HCT116 (cell line): ENCODE results near the gene LSS. TPM values are rescaled to one million over a fixed set of nuclear protein-coding genes. Genes with fewer than 3 reads are reported as not detected.

Source experiments
- ATAC-seq: fragments of 200-7000 bp; cut with Tn5 transposase; 2 replicates; pipeline ENCODE4 v1.9.1; 2020; ENCODE audit warnings: mild to moderate bottlenecking, moderate library complexity
- BruUV-seq: library from RNA; stranded (reverse); fragments of 400-500 nt; replicated peaks from 2 replicates; lab custom pipeline; 2021; lab: Mats Ljungman, UMichigan
- CTCF ChIA-PET: fragments of 300-600 bp; sonication (Branson Sonifier 250); formaldehyde crosslinking; loops from one replicate; lab custom pipeline; 2021; ENCODE audit warnings: antibody characterized with exemption; lab: Charles Lee
- POLR2A ChIA-PET: fragments of 300-600, 350-600 bp; sonication (Branson Sonifier 250); formaldehyde crosslinking; loops from one replicate; lab custom pipeline; 2021; ENCODE audit warnings: antibody characterized with exemption; lab: Charles Lee
- RAD21 ChIA-PET, 2 experiments: fragments of 300-600 bp; sonication (Branson Sonifier 250); formaldehyde crosslinking; loops; one replicate each; lab custom pipeline; 2023; ENCODE audit warnings: low total read pairs in 2 of 2; ENCODE audit not compliant: uncharacterized antibody in 2 of 2, unreplicated experiment in 2 of 2, low non-redundant PET in 1 of 2; lab: Charles Lee
- DNase-seq: peaks from one replicate; pipeline ENCODE4 v3.0.0-alpha.2; 2010; ENCODE audit warnings: low read depth, low spot score
- H2AFZ ChIP-seq: fragments of 200-600 bp; shearing (Covaris generic), sonication (generic); 2 replicates; pipeline ENCODE4 v1.6.1; 2017; ENCODE audit warnings: low read depth, mixed run types, mixed read lengths, antibody characterized with exemption, low read length; ENCODE audit not compliant: poor library complexity, severe bottlenecking
- H3K27ac ChIP-seq: 2 replicates; pipeline ENCODE4 v1.5.1; 2012; ENCODE audit warnings: low read depth, low read length
- H3K27me3 ChIP-seq: fragments of 200-600 bp; sonication (generic); 2 replicates; pipeline ENCODE4 v1.6.1; 2016; ENCODE audit warnings: mixed run types, low read length, mixed read lengths; ENCODE audit not compliant: insufficient read depth
- H3K36me3 ChIP-seq, 2 experiments: fragments of 200-500 bp in 1 of 2; fragments of 200-600 bp in 1 of 2; sonication (Bioruptor generic) in 1 of 2; sonication (generic) in 1 of 2; 2 replicates each; pipeline versions ENCODE4 v1.5.1 to v1.6.1; 2014 to 2016; ENCODE audit warnings: low read length in 2 of 2, inconsistent platforms in 1 of 2, mixed read lengths in 1 of 2, mixed run types in 1 of 2; ENCODE audit not compliant: insufficient read depth in 2 of 2, control insufficient read depth in 1 of 2
- H3K4me1 ChIP-seq, 2 experiments: fragments of 200-600 bp in 1 of 2; sonication (generic) in 1 of 2; 2 replicates each; pipeline versions ENCODE4 v1.5.1 to v1.6.1; 2012 to 2017; ENCODE audit warnings: low read length in 2 of 2, inconsistent platforms in 1 of 2, mild to moderate bottlenecking in 1 of 2, mixed read lengths in 1 of 2, mixed run types in 1 of 2, moderate library complexity in 1 of 2; ENCODE audit not compliant: insufficient read depth in 2 of 2, control insufficient read depth in 1 of 2
- H3K4me2 ChIP-seq: fragments of 200-600 bp; sonication (generic); 2 replicates; pipeline ENCODE4 v1.6.1; 2017; ENCODE audit warnings: mixed run types, low read length, mixed read lengths
- H3K4me3 ChIP-seq, 2 experiments: fragments of 200-600 bp in 1 of 2; sonication (generic) in 1 of 2; replicated peaks in 1 of 2; 2 replicates each; pipeline ENCODE4 v1.5.1; 2011 to 2016; ENCODE audit warnings: low read length in 2 of 2, control low read depth in 1 of 2, low read depth in 1 of 2, mild to moderate bottlenecking in 1 of 2, mixed read lengths in 1 of 2, mixed run types in 1 of 2
- H3K79me2 ChIP-seq: fragments of 200-600 bp; sonication (generic); 2 replicates; pipeline ENCODE4 v1.6.1; 2017; ENCODE audit warnings: mild to moderate bottlenecking, mixed run types, low read length, moderate library complexity, mixed read lengths; ENCODE audit not compliant: insufficient read depth
- H3K9ac ChIP-seq: fragments of 200-600 bp; sonication (generic); 2 replicates; pipeline ENCODE4 v1.6.1; 2016; ENCODE audit warnings: low read length, mixed read lengths
- H3K9me2 ChIP-seq: fragments of 200-600 bp; sonication (generic), shearing (Covaris generic); 2 replicates; pipeline ENCODE4 v1.6.1; 2017; ENCODE audit warnings: mixed run types, mild to moderate bottlenecking, moderate library complexity; ENCODE audit not compliant: insufficient read depth
- H3K9me3 ChIP-seq, 2 experiments: fragments of 200-500 bp in 1 of 2; fragments of 200-600 bp in 1 of 2; sonication (Bioruptor generic) in 1 of 2; sonication (generic) in 1 of 2; 2 replicates each; pipeline ENCODE4 v1.6.1; 2014 to 2017; ENCODE audit warnings: low read length in 2 of 2, mixed read lengths in 2 of 2, inconsistent platforms in 1 of 2, low read depth in 1 of 2, mild to moderate bottlenecking in 1 of 2, mixed run types in 1 of 2, moderate library complexity in 1 of 2; ENCODE audit not compliant: control insufficient read depth in 1 of 2, insufficient read depth in 1 of 2
- H4K20me1 ChIP-seq: fragments of 200-600 bp; sonication (generic), shearing (Covaris generic); 2 replicates; pipeline ENCODE4 v1.6.1; 2017; ENCODE audit warnings: mixed run types, mild to moderate bottlenecking, moderate library complexity; ENCODE audit not compliant: insufficient read depth
- CBX3 ChIP-seq: IDR thresholded peaks from 2 replicates; pipeline ENCODE4 v1.6.1; 2012; ENCODE audit warnings: low read depth
- CEBPB ChIP-seq: IDR thresholded peaks from 2 replicates; pipeline ENCODE4 v1.6.1; 2012; ENCODE audit warnings: low read depth
- ELF1 ChIP-seq: IDR thresholded peaks from 2 replicates; pipeline ENCODE4 v1.6.1; 2012; ENCODE audit warnings: low read depth, borderline replicate concordance
- EZH2 ChIP-seq: fragments of 200-600 bp; sonication (generic); IDR thresholded peaks from 2 replicates; pipeline ENCODE4 v1.6.1; 2017; ENCODE audit warnings: antibody characterized with exemption, mixed run types
- EZH2phosphoT487 ChIP-seq: fragments of 200-600 bp; IDR thresholded peaks from 2 replicates; pipeline ENCODE4 v1.6.1; 2018; ENCODE audit warnings: antibody characterized with exemption, borderline replicate concordance
- FOSL1 ChIP-seq: IDR thresholded peaks from 2 replicates; pipeline ENCODE4 v1.6.1; 2012; ENCODE audit warnings: low read depth
- JUND ChIP-seq: IDR thresholded peaks from 2 replicates; pipeline ENCODE4 v1.6.1; 2012
- POLR2A ChIP-seq: IDR thresholded peaks from 2 replicates; pipeline ENCODE4 v1.7.0; 2011; ENCODE audit warnings: borderline replicate concordance; ENCODE audit not compliant: insufficient read depth, insufficient read length; ENCODE audit errors: extremely low read depth
- POLR2AphosphoS5 ChIP-seq: IDR thresholded peaks from 2 replicates; pipeline ENCODE4 v1.6.1; 2011; ENCODE audit warnings: mild to moderate bottlenecking, low read depth, low read length, moderate library complexity
- RAD21 ChIP-seq: IDR thresholded peaks from 2 replicates; pipeline ENCODE4 v1.6.1; 2012; ENCODE audit warnings: low read depth, mild to moderate bottlenecking
- SIN3A ChIP-seq: IDR thresholded peaks from 2 replicates; pipeline ENCODE4 v1.6.1; 2012; ENCODE audit warnings: low read depth
- SP1 ChIP-seq: IDR thresholded peaks from 2 replicates; pipeline ENCODE4 v1.6.1; 2012; ENCODE audit warnings: low read depth
- SRF ChIP-seq: IDR thresholded peaks from 2 replicates; pipeline ENCODE4 v1.6.1; 2012; ENCODE audit warnings: low read depth
- TCF7L2 ChIP-seq: IDR thresholded peaks from 2 replicates; pipeline ENCODE4 v1.7.0; 2011; ENCODE audit warnings: borderline replicate concordance, inconsistent platforms; ENCODE audit not compliant: insufficient read depth, insufficient read length; ENCODE audit errors: extremely low read depth
- YY1 ChIP-seq: IDR thresholded peaks from 2 replicates; pipeline ENCODE4 v1.6.1; 2011; ENCODE audit warnings: low read length, low read depth, moderate library complexity, mild to moderate bottlenecking; ENCODE audit not compliant: insufficient replicate concordance; ENCODE audit errors: extremely low read depth
- ZNF274 ChIP-seq: fragments of 200-500 bp; sonication (Bioruptor generic); IDR thresholded peaks from 2 replicates; pipeline ENCODE4 v1.6.1; 2014; ENCODE audit warnings: mild to moderate bottlenecking, low read depth, low read length, inconsistent platforms
- intact Hi-C: fragments of 100-400 bp; cut with micrococcal nuclease; formaldehyde crosslinking; loops from 2 replicates; pipeline ENCODE4 v1.10.0; 2022
- total RNA-seq: library from RNA; stranded (reverse); gene quantifications from one replicate; pipeline ENCODE4 v1.2.1, GENCODE V29; 2021; ENCODE audit not compliant: unreplicated experiment
- TF ChIP-seq, protein P1 (sequence below): IDR thresholded peaks from 2 replicates; pipeline ENCODE4 v1.6.1; 2012
- TF ChIP-seq, protein P2 (sequence below): IDR thresholded peaks from 2 replicates; pipeline ENCODE4 v1.6.1; 2012; ENCODE audit warnings: low read depth
- TF ChIP-seq, protein P3 (sequence below): IDR thresholded peaks from 2 replicates; pipeline ENCODE4 v1.6.1; 2011; ENCODE audit warnings: mild to moderate bottlenecking, low read length, moderate library complexity; ENCODE audit not compliant: insufficient replicate concordance; ENCODE audit errors: extremely low read depth
- TF ChIP-seq, protein P4 (sequence below), 3 experiments: fragments of 200-600 bp in 1 of 3; sonication (generic) in 1 of 3; IDR thresholded peaks in 2 of 3; conservative IDR thresholded peaks in 1 of 3; 2 replicates each; pipeline ENCODE4 v1.5.1; 2012 to 2017; ENCODE audit warnings: low read depth in 2 of 3, low read length in 2 of 3, antibody characterized with exemption in 1 of 3, borderline replicate concordance in 1 of 3, control low read depth in 1 of 3, mild to moderate bottlenecking in 1 of 3, mixed read lengths in 1 of 3, mixed run types in 1 of 3, moderate library complexity in 1 of 3; ENCODE audit not compliant: insufficient read depth in 1 of 3

LSS gene
- total RNA-seq, 1 experiment from 2014 or later, result 44.7 TPM

DNA sequence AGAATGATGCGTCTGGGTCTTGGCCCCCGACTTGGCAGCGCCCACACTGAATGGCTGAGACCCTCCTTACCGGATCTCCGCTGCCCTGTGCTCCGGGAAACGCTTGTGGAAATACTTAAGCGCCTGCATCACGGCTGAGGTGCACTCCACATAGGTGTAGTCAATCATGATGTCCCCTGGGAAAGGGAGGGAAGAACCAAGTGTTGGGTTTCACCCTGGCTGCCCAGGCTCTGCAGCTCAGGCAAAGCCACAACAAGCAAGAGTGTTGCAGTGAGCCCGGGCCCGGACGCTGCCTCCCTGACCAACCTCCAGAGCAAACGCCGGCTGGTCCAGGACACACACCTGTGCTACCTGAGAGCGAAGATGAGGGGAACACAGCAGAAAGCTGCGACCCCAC is 22.8 kb downstream of the LSS start:
- POLR2A ChIA-PET, result no interaction called here
- Histone ChIP-seq H3K4me3 (no peak overlapping the region), H3K4me2 (no peak overlapping the region), H2AFZ (no peak overlapping the region), H3K36me3 (no peaks in the 10 kb centered on the region; a peak in 1 of 4 replicates), H3K9me2 (no peaks in the 10 kb centered on the region), H4K20me1 (no peaks in the 10 kb centered on the region), H3K79me2 (no peaks in the 10 kb centered on the region), H3K9ac (no peak overlapping the region), H3K9me3 (no peaks in the 10 kb centered on the region), H3K27ac (no peak overlapping the region)
- ATAC-seq, result no peak
- DNase-seq, result no peak
- no TSS peak for BruUV-seq
- intact Hi-C loops, result no loop called here
- CTCF ChIA-PET, result no interaction called here
- RAD21 ChIA-PET, result no interaction called here
- TF ChIP-seq EZH2 (no peak), CBX3 (no peak), POLR2AphosphoS5 (no peak), FOSL1 (no peak), POLR2A (no peak), SIN3A (no peak), CEBPB (no peak), SP1 (no peak), JUND (no peak), EZH2phosphoT487 (no peak), ELF1 (no peak), RAD21 (no peak), SRF (no peak), YY1 (no peak), TCF7L2 (no peak), ZNF274 (no peak)
- TF ChIP-seq, protein P1, sequence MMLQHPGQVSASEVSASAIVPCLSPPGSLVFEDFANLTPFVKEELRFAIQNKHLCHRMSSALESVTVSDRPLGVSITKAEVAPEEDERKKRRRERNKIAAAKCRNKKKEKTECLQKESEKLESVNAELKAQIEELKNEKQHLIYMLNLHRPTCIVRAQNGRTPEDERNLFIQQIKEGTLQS, result no peak
- TF ChIP-seq, protein P2, sequence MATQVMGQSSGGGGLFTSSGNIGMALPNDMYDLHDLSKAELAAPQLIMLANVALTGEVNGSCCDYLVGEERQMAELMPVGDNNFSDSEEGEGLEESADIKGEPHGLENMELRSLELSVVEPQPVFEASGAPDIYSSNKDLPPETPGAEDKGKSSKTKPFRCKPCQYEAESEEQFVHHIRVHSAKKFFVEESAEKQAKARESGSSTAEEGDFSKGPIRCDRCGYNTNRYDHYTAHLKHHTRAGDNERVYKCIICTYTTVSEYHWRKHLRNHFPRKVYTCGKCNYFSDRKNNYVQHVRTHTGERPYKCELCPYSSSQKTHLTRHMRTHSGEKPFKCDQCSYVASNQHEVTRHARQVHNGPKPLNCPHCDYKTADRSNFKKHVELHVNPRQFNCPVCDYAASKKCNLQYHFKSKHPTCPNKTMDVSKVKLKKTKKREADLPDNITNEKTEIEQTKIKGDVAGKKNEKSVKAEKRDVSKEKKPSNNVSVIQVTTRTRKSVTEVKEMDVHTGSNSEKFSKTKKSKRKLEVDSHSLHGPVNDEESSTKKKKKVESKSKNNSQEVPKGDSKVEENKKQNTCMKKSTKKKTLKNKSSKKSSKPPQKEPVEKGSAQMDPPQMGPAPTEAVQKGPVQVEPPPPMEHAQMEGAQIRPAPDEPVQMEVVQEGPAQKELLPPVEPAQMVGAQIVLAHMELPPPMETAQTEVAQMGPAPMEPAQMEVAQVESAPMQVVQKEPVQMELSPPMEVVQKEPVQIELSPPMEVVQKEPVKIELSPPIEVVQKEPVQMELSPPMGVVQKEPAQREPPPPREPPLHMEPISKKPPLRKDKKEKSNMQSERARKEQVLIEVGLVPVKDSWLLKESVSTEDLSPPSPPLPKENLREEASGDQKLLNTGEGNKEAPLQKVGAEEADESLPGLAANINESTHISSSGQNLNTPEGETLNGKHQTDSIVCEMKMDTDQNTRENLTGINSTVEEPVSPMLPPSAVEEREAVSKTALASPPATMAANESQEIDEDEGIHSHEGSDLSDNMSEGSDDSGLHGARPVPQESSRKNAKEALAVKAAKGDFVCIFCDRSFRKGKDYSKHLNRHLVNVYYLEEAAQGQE, result no peak
- TF ChIP-seq, protein P3, sequence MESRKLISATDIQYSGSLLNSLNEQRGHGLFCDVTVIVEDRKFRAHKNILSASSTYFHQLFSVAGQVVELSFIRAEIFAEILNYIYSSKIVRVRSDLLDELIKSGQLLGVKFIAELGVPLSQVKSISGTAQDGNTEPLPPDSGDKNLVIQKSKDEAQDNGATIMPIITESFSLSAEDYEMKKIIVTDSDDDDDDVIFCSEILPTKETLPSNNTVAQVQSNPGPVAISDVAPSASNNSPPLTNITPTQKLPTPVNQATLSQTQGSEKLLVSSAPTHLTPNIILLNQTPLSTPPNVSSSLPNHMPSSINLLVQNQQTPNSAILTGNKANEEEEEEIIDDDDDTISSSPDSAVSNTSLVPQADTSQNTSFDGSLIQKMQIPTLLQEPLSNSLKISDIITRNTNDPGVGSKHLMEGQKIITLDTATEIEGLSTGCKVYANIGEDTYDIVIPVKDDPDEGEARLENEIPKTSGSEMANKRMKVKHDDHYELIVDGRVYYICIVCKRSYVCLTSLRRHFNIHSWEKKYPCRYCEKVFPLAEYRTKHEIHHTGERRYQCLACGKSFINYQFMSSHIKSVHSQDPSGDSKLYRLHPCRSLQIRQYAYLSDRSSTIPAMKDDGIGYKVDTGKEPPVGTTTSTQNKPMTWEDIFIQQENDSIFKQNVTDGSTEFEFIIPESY, result no peak
- TF ChIP-seq, protein P4, sequence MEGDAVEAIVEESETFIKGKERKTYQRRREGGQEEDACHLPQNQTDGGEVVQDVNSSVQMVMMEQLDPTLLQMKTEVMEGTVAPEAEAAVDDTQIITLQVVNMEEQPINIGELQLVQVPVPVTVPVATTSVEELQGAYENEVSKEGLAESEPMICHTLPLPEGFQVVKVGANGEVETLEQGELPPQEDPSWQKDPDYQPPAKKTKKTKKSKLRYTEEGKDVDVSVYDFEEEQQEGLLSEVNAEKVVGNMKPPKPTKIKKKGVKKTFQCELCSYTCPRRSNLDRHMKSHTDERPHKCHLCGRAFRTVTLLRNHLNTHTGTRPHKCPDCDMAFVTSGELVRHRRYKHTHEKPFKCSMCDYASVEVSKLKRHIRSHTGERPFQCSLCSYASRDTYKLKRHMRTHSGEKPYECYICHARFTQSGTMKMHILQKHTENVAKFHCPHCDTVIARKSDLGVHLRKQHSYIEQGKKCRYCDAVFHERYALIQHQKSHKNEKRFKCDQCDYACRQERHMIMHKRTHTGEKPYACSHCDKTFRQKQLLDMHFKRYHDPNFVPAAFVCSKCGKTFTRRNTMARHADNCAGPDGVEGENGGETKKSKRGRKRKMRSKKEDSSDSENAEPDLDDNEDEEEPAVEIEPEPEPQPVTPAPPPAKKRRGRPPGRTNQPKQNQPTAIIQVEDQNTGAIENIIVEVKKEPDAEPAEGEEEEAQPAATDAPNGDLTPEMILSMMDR (IDR thresholded peaks at IDR 0.05 in 2 of 3, conservative IDR thresholded peaks at IDR 0.05 in 1 of 3; ENCODE audit: borderline replicate concordance in 1 of 3, insufficient read depth in 1 of 3, low read depth in 2 of 3, low read length in 2 of 3), result no peak
- TF ChIP-seq, all 23 proteins: peak for 0
- H3K4me1 ChIP-seq, result no peaks in the 10 kb centered on the region
- H3K27me3 ChIP-seq, result no peaks in the 10 kb centered on the region
